ENCODE measurements around the gene PAM16.

Gene PAM16

DNA sequence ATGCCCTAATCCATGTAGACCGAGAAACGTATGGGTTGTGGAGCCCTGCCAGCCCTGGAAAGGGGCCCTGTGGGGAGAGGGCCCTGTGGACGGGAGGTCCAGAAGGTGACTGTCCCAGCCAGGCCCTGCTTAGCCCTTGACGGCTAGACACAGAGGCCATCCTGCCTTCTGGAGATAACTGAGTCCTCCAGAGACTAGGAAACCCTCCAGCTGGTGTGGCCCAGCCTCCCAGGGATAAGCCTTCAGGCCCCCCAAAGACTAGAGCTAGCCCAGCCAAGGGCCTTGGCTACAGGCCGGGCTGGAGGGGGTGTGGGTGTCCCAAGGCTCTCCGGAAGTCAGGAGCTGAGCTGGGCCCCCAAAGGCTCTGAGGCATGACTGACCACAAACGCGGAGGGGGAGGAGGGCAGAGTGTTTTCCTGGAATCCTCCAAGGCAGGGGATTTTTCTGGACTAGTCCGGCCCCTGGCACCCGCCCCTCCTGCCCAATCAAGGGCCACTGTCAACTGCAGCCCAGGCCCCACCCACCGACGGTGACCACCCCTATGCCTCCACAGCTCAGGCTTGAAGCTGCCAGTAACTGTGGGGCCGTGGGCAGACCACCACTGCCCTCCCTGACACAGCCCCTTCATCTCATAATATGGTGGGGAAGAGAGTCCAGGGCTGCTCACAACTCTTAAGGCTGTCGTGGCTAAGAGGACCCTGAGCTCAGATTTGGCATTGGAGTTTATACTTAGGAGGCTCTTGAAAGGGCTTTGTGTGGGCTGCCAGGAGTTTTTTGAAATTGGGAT, 19.6 kb upstream of the PAM16 start:
- DNase-seq = no peak

- DNase-seq = no peak
Measured at GRCh38 chr16:4370151-4370550, 19.0 kb upstream of the PAM16 start.

DNA sequence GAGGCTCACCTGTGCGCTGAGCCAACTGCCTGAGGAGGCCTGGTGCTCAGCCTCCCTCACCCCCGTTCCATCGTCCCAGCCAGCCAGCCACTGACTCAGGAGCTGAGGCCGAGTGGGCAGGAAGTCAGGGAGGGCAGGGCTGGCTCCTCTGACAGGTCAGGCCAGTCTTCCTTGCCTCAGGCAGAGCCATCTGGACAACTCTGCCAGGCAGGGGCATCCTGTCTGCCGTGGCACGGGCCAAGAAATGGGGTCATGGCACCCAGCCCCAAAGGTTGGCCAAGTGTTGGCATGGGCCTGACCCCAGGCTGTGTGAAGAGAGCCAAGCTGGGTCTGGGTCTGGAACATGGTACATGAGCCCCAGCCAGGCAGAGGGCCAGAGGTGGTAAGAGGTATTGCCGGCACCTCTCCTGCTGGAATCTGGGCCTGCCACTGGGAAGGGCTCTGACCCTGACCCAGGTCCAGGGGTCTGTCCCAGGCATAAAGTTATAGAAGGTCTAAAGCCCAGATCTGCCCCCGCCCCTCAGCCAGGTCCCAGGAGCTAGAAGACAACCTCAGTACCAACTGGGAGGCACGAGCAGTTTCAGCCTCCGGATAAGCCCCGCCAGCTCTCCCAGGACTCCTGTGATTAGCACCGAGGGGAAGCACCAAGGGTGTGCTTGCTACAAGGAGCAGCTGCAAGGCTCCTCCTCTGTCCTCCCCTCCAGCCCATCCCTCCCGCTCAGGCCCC, 18.0 kb upstream of the PAM16 start:
- no peak for DNase-seq

GRCh38 chr16:4367393-4367856, 16.3 kb upstream of the PAM16 start:
- no peak for DNase-seq

DNA sequence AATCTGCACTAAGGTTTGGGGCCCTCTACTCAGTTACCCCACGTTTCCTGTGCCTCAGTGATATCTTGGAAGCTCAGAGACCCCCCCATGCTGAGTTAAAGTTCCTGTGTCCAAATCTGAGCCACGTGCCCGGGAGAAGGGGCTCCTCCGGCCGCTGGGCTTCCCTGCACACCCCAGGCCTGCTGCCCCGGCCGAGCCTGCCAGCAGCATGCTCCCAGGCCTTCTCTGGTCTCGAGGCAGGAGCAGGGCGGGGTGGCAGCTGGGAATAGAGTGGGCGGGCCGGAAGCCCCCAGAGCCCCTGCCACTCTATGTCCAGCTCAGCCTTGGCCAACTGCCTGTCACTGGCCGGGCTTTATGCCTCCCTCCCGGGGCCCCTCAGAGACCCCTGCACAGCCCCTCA, 14.9 kb upstream of the PAM16 start:
- DNase-seq = no peak

GRCh38 chr16:4365615-4366014, 14.5 kb upstream of the PAM16 start:
- no peak for DNase-seq

DNA sequence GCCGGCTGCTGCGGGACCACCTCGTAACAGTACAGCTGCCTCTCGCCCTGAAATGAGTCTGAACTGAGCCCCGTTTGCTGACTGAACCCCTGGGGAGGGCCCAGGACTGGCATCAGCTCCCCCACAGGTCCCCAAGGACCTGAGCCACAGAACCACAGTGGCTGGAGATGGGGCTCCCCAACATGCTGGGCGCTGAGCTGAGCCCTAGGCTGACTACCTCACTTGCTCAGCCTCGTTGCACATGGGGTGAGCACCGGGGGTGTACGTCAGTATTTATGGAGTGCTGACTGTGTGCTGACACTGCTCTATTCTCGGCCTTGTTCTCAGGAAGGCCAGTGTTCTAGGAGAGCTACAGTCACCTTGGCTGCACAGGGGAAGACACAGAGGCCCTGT, 13.9 kb upstream of the PAM16 start:
- no peak for DNase-seq

GRCh38 chr16:4364196-4365013, 13.3 kb upstream of the PAM16 start:
- no peak for DNase-seq

GRCh38 chr16:4362476-4363135, 11.5 kb upstream of the PAM16 start:
- DNase-seq = no peak

GRCh38 chr16:4361944-4362311, 10.8 kb upstream of the PAM16 start:
- DNase-seq = no peak

DNA sequence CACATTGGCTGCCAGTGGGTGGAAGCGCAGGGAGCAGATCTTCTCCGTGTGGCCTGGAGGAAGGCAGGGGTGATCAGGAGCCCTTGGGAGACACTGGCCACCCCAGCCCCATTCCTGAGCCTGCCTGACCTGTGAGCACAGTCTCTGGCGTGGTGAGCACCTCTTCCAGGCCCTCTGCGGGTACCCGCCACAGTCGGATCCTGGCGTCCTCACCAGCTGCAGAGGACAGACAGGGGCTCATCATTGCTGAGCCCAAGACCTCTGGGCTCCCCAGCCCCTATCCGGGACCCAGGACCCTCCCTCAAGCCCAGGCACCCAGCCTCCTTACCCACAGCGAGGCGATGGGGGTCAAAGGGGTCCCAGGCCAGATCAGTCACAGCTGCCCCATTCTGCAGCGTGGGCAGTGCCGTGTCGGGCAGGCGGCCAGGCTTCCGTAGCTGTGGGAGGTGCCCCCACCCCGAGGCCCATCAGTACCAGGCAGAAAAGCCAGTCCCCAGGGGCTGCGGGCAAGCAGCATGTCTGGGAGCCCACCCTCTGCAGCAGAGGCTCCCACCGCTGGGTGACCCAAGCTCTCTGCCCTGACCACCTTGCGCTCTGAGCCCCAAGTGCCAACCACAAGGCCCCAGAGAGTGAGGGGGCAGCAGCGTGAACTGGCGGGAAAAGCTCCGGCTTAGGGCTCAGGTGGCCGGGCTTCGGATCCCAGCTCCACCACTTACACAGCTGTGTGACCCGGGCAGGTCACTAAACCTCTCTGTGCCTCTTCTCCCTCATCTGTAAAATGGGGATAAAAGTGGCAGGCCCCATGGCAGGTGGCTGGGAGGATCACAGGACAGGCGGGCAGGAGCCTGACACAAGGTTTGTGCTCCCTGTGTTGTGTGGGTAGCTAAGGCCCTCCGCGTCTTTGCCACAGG, 10.2 kb upstream of the PAM16 start:
- DNase-seq = no peak

GRCh38 chr16:4360538-4361021, 9.5 kb upstream of the PAM16 start:
- DNase-seq = no peak

- DNase-seq = no peak
Measured at GRCh38 chr16:4359914-4360313, 8.8 kb upstream of the PAM16 start.

DNA sequence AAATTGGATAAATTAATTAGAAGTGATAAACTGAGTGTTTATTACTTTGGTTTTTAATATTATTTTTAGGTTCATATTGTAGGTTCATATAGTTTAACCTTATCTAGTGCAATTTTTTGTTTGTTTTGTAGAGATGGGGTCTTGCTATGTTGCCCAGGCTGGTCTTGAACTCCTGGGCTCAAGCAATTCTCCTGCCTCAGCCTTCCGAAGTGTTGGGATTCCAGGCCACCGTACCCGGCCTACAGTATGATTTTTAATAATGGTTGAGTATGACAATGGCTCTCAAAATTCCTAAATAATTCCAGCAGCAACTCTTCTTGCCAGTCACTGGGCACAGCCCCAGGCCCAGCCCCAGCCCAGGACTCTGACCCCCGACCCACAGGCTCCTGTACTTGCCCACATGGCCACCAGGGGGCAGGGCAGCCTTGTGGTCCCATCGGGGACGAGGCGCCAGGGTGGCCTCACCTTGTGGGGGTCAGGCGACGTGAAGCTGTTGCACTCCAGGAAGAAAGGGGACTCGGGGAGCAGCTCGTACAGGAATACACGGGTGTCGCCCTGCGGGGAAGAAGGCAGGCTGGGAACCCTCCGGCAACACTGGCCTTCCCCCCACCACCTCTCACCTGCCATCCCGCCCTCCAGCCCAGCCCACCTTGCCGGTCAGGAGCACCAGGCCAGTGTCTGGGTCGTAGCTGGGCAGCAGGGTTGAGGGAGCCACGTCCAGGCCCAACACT, 7.9 kb upstream of the PAM16 start:
- peak; percentile 49 to 76 (median 59) for DNase-seq

DNA sequence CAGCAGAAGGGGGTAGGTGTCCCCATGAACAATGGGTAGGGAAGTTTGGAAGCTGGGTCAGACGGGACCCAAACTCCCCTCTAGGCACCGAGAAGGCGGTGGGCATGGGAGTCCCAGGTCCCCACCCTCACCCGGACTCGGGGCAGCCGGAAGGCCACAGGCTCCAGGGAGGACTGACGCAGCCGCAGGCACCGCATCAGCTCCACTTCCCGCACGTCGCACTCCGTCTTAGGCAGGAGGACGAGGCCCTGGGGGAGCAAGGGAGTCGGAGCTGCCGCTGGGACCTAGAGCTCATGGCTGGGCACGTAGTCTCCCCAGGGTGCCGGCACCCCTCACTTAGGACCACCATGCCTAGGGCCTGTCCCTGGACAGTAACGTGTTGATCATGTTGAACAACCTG, 7.1 kb upstream of the PAM16 start:
- no peak for DNase-seq

DNA sequence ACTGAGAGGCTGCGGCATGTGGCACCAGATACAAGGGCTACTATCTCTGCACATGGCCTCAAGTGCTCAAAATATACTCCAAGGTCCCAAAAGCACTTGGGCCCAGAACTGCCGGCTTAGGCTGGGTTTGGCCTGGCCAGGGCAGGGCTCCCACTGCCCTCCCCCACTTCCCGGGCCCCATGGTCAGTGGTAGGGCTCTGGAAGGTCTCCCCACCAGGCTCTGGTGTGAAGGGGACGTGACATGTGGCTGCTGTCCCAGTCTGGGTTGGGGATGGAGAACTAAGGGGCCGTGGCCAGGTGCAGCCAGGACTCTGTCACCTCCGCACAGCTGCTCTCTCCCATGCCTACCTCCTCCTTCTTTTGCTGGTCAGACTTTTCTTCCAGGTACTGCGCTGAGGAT, 5.7 kb upstream of the PAM16 start:
- DNase-seq = no peak

DNA sequence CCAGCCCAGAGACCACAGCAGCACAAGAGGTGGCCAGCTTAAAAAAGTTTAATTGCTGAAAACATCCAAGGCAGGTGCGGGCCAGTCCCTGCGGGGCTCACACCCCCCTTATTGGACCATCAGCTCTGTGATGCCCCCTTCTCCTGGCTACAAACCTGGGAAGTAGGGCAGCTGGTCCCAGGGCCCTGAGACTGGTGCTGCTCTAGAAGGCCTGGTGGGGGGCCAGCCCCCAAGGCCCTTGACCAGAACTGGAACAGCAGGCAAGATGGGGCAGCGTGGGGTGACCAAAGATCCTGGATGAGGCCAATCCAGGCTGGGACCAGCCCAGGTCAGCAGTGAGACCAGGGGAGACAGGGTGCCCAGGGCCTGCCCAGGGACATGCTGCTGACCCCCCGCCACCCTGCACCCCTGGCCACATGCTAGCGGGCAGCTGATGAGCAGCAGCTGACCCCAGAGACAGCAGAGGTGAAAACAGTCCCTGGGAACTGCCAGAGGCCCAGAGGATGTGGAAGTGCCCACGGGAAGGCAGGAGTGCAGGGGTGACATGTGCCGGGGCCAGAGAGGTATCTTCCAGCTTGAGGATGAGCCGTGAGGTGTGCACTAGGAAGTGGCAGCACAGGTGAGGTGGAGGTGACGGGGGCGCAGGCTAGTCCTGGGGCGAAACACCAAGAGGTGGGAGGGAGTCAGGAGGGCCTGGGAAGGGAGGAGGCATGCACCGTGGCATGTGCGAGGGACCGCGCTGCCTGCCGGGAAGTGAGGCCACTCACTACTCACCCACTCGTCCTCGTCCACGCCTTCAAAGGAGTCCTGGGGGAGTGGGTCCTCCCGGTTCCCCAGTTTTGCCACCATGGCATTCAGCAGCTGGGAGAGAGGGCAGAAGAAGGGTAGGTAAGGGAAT, 3.6 kb upstream of the PAM16 start:
- DNase-seq = no peak

DNA sequence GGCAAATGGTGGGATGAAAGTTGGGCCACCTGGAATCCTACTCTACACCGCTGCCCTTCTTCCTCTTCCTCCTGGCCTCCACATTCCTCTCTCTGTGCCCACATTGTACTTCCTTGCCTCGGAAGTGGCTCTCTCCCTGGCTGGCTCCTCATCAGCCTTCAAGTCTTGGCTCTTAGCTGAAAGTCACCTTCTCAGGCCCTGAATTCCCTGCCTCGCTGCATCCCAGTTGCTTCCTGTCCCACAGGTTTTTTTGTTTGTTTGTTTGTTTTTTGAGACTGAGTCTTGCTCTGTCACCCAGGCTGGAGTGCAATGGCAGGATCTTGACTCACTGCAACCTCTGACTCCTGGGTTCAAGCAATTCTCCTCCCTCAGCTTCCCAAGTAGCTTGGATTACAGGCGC, 2.6 kb upstream of the PAM16 start:
- DNase-seq = no peak

GRCh38 chr16:4352843-4353242, 1.7 kb upstream of the PAM16 start:
- DNase-seq = no peak

DNA sequence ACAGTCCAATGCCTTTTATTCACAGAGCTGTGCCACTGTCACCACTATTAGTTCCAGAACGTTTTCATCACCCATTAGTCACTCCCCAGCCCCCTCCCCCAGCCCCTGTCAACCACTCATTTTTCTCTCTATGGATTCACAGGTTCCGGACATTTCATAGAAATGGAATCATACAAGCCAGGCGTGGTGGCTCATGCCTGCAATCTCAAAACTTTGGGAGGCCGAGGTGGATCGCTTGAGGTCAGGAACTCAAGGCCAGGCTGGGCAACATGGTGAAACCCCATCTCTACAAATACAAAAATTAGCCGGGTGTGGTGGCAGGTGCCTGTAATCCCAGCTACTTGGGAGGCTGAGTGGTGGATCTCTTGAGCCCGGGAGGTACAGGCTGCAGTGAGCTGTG, 759 bp upstream of the PAM16 start:
- no peak for DNase-seq
